ENCODE measurements around the gene ASIC2. TPM values are rescaled to one million over a fixed set of nuclear protein-coding genes. Genes with fewer than 3 reads are reported as not detected.

The ASIC2 gene
- total RNA-seq, 1 experiment from 2014 or later = not detected

GRCh38 chr17:33225994-33226393, 67.1 kb downstream of the ASIC2 start:
- Histone ChIP-seq H3K4me3 (replicated peaks in 1 of 2; ENCODE audit: low read depth in 1 of 2, low read length in 2 of 2) (no peak overlapping the region), H4K20me1 (ENCODE audit: insufficient read depth) (no peaks in the 10 kb centered on the region), H3K27me3 (ENCODE audit: insufficient read depth, low read length) (no peaks in the 10 kb centered on the region), H3K36me3 (ENCODE audit: control insufficient read depth in 1 of 2, insufficient read depth in 2 of 2, low read length in 2 of 2) (no peaks in the 10 kb centered on the region), H3K4me2 (ENCODE audit: low read length) (no peak overlapping the region), H3K9me2 (ENCODE audit: insufficient read depth) (no peaks in the 10 kb centered on the region), H2AFZ (ENCODE audit: low read depth, low read length, poor library complexity, severe bottlenecking) (no peak overlapping the region), H3K9ac (ENCODE audit: low read length) (no peak overlapping the region), H3K9me3 (ENCODE audit: control insufficient read depth in 1 of 2, insufficient read depth in 1 of 2, low read depth in 1 of 2, low read length in 2 of 2) (no peaks in the 10 kb centered on the region), H3K79me2 (ENCODE audit: insufficient read depth, low read length) (no peaks in the 10 kb centered on the region), H3K4me1 (ENCODE audit: control insufficient read depth in 1 of 2, insufficient read depth in 2 of 2, low read length in 2 of 2) (no peaks in the 10 kb centered on the region), H3K27ac (ENCODE audit: low read depth, low read length) (no peak overlapping the region)
- DNase-seq (ENCODE audit: low read depth, low spot score) = no peak
- ChIA-PET CTCF (no interaction called here), RAD21 (ENCODE audit: low non-redundant PET in 1 of 2, low total read pairs in 2 of 2, uncharacterized antibody in 2 of 2, unreplicated experiment in 2 of 2) (no interaction called here), POLR2A (no interaction called here)
- no peak for ATAC-seq
- BruUV-seq (replicated peaks) = no TSS peak
- intact Hi-C loops (cut with micrococcal nuclease) = no loop called here
- TF ChIP-seq, protein P1, sequence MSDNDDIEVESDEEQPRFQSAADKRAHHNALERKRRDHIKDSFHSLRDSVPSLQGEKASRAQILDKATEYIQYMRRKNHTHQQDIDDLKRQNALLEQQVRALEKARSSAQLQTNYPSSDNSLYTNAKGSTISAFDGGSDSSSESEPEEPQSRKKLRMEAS (IDR thresholded peaks at IDR 0.05) = no peak
- TF ChIP-seq, protein P2, sequence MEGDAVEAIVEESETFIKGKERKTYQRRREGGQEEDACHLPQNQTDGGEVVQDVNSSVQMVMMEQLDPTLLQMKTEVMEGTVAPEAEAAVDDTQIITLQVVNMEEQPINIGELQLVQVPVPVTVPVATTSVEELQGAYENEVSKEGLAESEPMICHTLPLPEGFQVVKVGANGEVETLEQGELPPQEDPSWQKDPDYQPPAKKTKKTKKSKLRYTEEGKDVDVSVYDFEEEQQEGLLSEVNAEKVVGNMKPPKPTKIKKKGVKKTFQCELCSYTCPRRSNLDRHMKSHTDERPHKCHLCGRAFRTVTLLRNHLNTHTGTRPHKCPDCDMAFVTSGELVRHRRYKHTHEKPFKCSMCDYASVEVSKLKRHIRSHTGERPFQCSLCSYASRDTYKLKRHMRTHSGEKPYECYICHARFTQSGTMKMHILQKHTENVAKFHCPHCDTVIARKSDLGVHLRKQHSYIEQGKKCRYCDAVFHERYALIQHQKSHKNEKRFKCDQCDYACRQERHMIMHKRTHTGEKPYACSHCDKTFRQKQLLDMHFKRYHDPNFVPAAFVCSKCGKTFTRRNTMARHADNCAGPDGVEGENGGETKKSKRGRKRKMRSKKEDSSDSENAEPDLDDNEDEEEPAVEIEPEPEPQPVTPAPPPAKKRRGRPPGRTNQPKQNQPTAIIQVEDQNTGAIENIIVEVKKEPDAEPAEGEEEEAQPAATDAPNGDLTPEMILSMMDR (IDR thresholded peaks at IDR 0.05 in 2 of 3, conservative IDR thresholded peaks at IDR 0.05 in 1 of 3; ENCODE audit: borderline replicate concordance in 1 of 3, insufficient read depth in 1 of 3, low read depth in 2 of 3, low read length in 2 of 3) = no peak
- TF ChIP-seq POLR2AphosphoS5 (IDR thresholded peaks at IDR 0.05; ENCODE audit: low read depth, low read length) = no peak
- no peak for TF ChIP-seq ZNF274 (IDR thresholded peaks at IDR 0.05; ENCODE audit: low read depth, low read length)
- TF ChIP-seq RAD21 (IDR thresholded peaks at IDR 0.05; ENCODE audit: low read depth) = no peak
- no peak for TF ChIP-seq ELF1 (IDR thresholded peaks at IDR 0.05; ENCODE audit: borderline replicate concordance, low read depth)
- no peak for TF ChIP-seq CEBPB (IDR thresholded peaks at IDR 0.05; ENCODE audit: low read depth)
- no peak for TF ChIP-seq REST (IDR thresholded peaks at IDR 0.05; ENCODE audit: low read depth)
- no peak for TF ChIP-seq EZH2 (IDR thresholded peaks at IDR 0.05)
- TF ChIP-seq TCF7L2 (IDR thresholded peaks at IDR 0.05; ENCODE audit: borderline replicate concordance, extremely low read depth, insufficient read depth, insufficient read length) = no peak
- no peak for TF ChIP-seq EZH2phosphoT487 (IDR thresholded peaks at IDR 0.05; ENCODE audit: borderline replicate concordance)
- TF ChIP-seq ZFX (IDR thresholded peaks at IDR 0.05) = no peak
- no peak for TF ChIP-seq ATF3 (IDR thresholded peaks at IDR 0.05)
- TF ChIP-seq POLR2A (IDR thresholded peaks at IDR 0.05; ENCODE audit: borderline replicate concordance, extremely low read depth, insufficient read depth, insufficient read length) = no peak
- TF ChIP-seq EGR1 (IDR thresholded peaks at IDR 0.05; ENCODE audit: low read depth) = no peak
- no peak for TF ChIP-seq FOSL1 (IDR thresholded peaks at IDR 0.05; ENCODE audit: low read depth)
- TF ChIP-seq CBX3 (IDR thresholded peaks at IDR 0.05; ENCODE audit: low read depth) = no peak
